Calu3 (cell line): Measurements from ENCODE around the gene MLN. TPM values are rescaled to one million over a fixed set of nuclear protein-coding genes. Genes with fewer than 3 reads are reported as not detected.

Experiments
- BruUV-seq: library from RNA; stranded (reverse); fragments of 400-500 nt; replicated peaks from 2 replicates; lab custom pipeline; 2021; lab: Mats Ljungman, UMichigan
- CTCF ChIA-PET: fragments of 300-600 bp; sonication (Branson Sonifier 250); formaldehyde crosslinking; loops from one replicate; lab custom pipeline; 2022; ENCODE audit warnings: antibody characterized with exemption; lab: Charles Lee
- DNase-seq: peaks from one replicate; pipeline ENCODE4 v3.0.0; 2022
- H3K27ac Mint-ChIP-seq: one replicate; pipeline ENCODE4 v1.8.0; 2022; ENCODE audit warnings: mixed read lengths; ENCODE audit not compliant: unreplicated experiment
- H3K27me3 Mint-ChIP-seq: one replicate; pipeline ENCODE4 v1.8.0; 2022; ENCODE audit warnings: mixed read lengths; ENCODE audit not compliant: unreplicated experiment
- H3K36me3 Mint-ChIP-seq: one replicate; pipeline ENCODE4 v1.8.0; 2022; ENCODE audit warnings: mild to moderate bottlenecking, moderate library complexity, mixed read lengths; ENCODE audit not compliant: insufficient read depth, unreplicated experiment
- H3K4me1 Mint-ChIP-seq: one replicate; pipeline ENCODE4 v1.8.0; 2022; ENCODE audit warnings: mild to moderate bottlenecking, low read depth, mixed read lengths; ENCODE audit not compliant: unreplicated experiment
- H3K4me3 Mint-ChIP-seq: one replicate; pipeline ENCODE4 v1.8.0; 2022; ENCODE audit warnings: mild to moderate bottlenecking, low read depth, moderate library complexity, mixed read lengths; ENCODE audit not compliant: unreplicated experiment
- H3K9me3 Mint-ChIP-seq: one replicate; pipeline ENCODE4 v1.8.0; 2022; ENCODE audit warnings: low read depth, mixed read lengths; ENCODE audit not compliant: unreplicated experiment
- intact Hi-C: fragments of 100-400 bp; cut with micrococcal nuclease; formaldehyde crosslinking; loops from one replicate; pipeline ENCODE4 v1.10.0; 2022; ENCODE audit not compliant: unreplicated experiment
- total RNA-seq: library from RNA; stranded (reverse); gene quantifications from 2 replicates; pipeline ENCODE4 v1.2.3, GENCODE V29; 2022
- TF ChIP-seq, protein P1 (sequence below): fragments of 200-600 bp; IDR thresholded peaks from one replicate; pipeline ENCODE4 v1.8.0; 2022; ENCODE audit warnings: antibody characterized with exemption; ENCODE audit not compliant: unreplicated experiment

Gene MLN
- total RNA-seq, 1 experiment from 2014 or later: not detected

DNA sequence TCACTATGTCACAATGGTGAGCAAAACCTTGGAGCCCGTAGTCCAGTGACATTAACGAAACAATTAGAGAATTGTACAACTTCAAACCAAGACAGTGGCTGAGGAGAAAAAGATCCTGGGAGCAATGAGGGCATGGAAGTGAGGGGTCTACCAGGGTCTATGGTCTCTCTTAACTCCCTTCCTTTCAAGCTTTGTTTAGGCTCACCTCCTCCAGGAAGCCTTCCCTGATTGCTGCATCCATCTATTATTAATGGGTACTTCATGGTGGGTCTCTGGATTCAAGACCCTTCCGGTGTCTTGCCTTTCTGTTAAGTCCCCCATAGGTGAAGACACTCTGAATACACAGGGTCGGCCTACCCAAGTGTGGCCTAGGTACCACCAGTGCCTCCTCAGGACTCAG is 38.1 kb upstream of the MLN start:
- intact Hi-C loops: no loop called here
- Mint-ChIP-seq H3K36me3 (no peaks in the 10 kb centered on the region), H3K4me1 (peaks cover 13% of the 10 kb centered on the region), H3K27ac (no peak overlapping the region), H3K4me3 (no peak overlapping the region), H3K9me3 (no peaks in the 10 kb centered on the region), H3K27me3 (peaks cover 72% of the 10 kb centered on the region)
- TF ChIP-seq, protein P1, sequence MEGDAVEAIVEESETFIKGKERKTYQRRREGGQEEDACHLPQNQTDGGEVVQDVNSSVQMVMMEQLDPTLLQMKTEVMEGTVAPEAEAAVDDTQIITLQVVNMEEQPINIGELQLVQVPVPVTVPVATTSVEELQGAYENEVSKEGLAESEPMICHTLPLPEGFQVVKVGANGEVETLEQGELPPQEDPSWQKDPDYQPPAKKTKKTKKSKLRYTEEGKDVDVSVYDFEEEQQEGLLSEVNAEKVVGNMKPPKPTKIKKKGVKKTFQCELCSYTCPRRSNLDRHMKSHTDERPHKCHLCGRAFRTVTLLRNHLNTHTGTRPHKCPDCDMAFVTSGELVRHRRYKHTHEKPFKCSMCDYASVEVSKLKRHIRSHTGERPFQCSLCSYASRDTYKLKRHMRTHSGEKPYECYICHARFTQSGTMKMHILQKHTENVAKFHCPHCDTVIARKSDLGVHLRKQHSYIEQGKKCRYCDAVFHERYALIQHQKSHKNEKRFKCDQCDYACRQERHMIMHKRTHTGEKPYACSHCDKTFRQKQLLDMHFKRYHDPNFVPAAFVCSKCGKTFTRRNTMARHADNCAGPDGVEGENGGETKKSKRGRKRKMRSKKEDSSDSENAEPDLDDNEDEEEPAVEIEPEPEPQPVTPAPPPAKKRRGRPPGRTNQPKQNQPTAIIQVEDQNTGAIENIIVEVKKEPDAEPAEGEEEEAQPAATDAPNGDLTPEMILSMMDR: no peak
- BruUV-seq: no TSS peak
- DNase-seq: no peak
- CTCF ChIA-PET: interaction anchor here (0.7 to 1.1 kb wide), 2 partner anchors 18 to 1440 kb away, joined by 3 read pairs; no protein-coding TSS in a partner anchor

DNA sequence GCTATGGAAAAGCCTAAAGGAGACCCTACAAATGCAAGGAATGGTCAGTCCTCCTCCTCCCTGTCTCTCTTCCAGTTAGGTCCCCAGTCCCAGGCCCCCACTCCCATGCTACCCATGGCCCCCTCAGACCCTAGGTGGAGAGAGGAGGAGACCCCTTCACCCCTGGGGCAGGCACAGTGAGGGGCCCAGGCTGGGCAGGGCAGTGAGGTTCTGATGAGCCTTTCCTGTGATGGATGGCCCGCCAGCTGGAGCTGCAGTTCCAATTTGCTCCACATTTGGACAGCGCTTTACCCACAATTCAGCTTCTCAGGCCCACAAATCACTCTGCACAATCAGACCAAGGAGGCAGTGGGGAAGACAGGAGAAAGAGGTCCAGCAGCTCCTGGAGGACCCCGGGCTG is 37.3 kb upstream of the MLN start:
- no peak for DNase-seq
- intact Hi-C loops: no loop called here
- Mint-ChIP-seq H3K9me3 (no peaks in the 10 kb centered on the region), H3K27ac (no peak overlapping the region), H3K27me3 (peaks cover 72% of the 10 kb centered on the region), H3K4me3 (no peak overlapping the region), H3K36me3 (no peaks in the 10 kb centered on the region), H3K4me1 (peaks cover 13% of the 10 kb centered on the region)
- no TSS peak for BruUV-seq
- CTCF ChIA-PET: interaction anchor here (1.1 kb wide), 2 partner anchors 12 to 17 kb away, joined by 3 read pairs; no protein-coding TSS in a partner anchor
- TF ChIP-seq, protein P1: no peak

DNA sequence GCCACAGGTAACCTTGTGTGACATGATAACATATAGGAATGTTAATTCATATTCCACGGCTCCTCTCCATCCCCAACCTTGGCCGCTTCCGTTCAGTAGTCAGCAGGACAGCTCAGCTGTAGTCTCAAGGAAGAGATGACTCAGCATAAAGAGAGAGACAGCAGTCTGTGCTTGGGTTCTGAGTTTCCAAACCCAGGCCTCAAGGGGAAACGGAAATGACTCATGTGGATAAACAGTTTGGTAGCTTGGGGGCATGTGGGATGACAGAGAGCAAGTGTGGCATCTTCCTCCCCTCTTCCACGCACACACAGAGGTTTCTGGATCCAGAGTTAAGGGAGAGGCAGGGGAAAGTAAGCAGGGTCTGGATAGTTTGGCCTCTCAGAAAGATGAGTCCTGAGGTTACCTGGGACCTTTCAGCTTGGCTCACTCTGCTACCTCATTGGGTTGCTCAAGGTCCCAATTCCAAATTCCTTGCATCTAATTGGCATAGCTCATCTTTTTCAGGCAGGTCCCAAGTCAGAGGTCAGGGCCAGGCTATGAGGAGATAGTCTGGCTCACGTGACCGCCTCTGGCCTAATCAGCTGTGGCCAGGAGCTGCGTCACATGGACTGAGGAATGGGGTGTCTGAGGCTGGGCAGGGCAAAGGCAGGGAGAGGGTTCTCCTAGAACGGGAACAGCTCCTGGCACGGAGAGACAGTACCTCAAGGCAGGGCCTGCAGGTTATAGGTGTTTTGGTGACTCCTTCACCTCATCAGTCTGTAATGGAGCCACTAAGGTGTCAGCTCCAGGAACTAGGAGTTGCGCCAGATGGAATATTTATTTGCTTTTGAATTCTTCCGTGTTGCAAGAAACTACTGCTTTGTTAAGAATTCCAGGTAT is 36.5 kb upstream of the MLN start:
- H3K27ac Mint-ChIP-seq: peak overlapping the region; percentile 0
- CTCF ChIA-PET: interaction anchor here (0.7 to 1.2 kb wide), 4 partner anchors 9 to 43 kb away, joined by 3 to 4 read pairs (median 3); no protein-coding TSS in a partner anchor
- DNase-seq: peak; percentile 50
- peaks cover 13% of the 10 kb centered on the region for H3K4me1 Mint-ChIP-seq
- peaks cover 72% of the 10 kb centered on the region for H3K27me3 Mint-ChIP-seq
- TF ChIP-seq, protein P1: no peak
- no TSS peak for BruUV-seq
- intact Hi-C loops: no loop called here
- no peaks in the 10 kb centered on the region for H3K36me3 Mint-ChIP-seq
- no peak overlapping the region for H3K4me3 Mint-ChIP-seq
- no peaks in the 10 kb centered on the region for H3K9me3 Mint-ChIP-seq

DNA sequence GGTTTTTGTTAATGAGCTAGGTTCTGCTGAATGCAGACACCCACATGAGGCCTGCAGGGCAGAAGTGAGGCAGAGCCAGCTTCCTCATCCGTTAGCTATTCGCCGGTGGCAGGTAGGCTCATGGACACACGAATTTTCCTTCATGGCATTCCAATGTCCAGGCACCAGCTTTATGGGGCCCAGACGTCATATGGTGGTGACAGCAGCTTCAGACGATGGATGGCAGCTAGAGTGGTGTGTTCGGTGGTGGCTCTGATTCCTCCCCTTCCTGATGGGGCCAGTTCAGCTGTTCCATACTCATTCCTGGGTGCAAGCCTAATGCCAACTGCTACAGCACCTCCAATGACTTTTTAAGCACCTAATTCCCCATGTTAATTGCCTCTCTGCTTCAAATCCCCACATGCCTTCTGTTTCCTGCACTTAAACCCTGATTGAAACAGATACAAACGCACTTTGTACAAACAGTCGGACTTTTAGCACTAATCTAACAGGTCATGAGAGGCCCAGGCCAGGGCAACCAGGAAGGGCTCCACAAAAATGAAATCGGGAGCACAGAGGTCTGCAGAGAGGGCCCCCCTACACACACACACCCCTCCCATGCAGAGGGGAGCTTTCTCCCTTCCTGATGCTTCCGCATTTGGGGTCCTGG is 35.7 kb upstream of the MLN start:
- intact Hi-C loops: no loop called here
- Mint-ChIP-seq H3K4me3 (no peak overlapping the region), H3K9me3 (no peaks in the 10 kb centered on the region)

More for the DNA sequence above, 35.7 kb upstream of the MLN start:
- H3K27ac Mint-ChIP-seq: peak overlapping the region; percentile 0
- no peaks in the 10 kb centered on the region for H3K36me3 Mint-ChIP-seq
- BruUV-seq: no TSS peak
- no peak for DNase-seq
- CTCF ChIA-PET: interaction anchor here (0.7 to 1.2 kb wide), 3 partner anchors 10 to 44 kb away, joined by 3 to 4 read pairs (median 3); no protein-coding TSS in a partner anchor
- H3K4me1 Mint-ChIP-seq: peaks cover 13% of the 10 kb centered on the region
- H3K27me3 Mint-ChIP-seq: peaks cover 72% of the 10 kb centered on the region
- TF ChIP-seq, protein P1: no peak
